HG02642 (cell line): Measurements from ENCODE around the gene SAP130.
"Not testable (repeated sequence)": the region's sequence is repeated elsewhere in the genome, so short reads cannot be mapped to it uniquely, and the experiment has no call there.

ENCODE experiments used
- ATAC-seq: cut with Tn5 transposase; IDR thresholded peaks from one replicate; pipeline ENCODE4 v1.9.1; 2021; ENCODE audit warnings: mild to moderate bottlenecking; ENCODE audit not compliant: unreplicated experiment, poor library complexity

SAP130 gene

DNA sequence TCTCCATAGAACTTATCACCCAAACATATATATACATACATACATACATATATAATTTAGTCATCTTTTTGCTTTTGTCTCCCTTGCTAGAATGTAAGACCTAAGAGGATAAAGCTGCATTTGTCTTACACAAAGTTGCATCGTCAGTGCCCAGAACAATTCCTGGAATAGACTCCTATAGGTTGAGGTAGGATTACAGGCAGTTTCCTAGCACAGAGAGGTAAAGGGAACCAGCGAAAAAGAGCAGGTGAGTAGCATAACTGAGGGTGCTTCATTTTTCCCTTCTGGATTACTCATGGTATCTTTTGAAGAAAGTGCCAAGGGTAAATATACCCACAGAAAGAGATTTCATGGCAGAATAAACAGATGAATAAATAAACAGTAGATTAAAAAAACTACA, 74.0 kb downstream of the SAP130 start:
- no peak for ATAC-seq

DNA sequence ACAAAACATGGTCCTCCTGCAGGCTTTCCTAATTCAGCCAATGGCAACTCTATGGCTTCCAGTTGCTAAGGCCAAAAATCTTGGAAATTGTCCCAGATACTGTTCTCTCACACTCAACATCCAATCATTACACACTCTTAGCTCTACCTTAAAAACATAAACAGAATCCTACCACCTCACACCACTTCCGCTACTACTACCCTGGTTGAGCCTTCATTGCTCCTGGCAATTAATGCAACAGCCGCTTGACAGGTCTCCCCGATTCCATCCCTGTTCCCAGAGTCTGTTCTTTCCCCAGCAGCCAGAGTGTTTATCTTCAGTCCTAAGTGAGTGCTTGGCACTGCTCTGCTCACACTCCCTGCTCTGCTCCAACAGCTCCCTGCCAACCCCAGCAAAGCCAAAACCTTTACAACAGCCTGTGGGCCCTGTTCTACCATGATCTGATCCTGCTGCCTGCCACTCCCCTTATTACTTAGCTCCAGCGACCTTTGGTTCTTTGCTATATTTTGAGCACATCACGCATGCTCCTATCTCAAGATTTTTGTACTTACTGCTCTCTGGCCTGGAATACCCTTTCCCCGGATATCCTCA, 74.6 kb downstream of the SAP130 start:
- ATAC-seq: no peak

DNA sequence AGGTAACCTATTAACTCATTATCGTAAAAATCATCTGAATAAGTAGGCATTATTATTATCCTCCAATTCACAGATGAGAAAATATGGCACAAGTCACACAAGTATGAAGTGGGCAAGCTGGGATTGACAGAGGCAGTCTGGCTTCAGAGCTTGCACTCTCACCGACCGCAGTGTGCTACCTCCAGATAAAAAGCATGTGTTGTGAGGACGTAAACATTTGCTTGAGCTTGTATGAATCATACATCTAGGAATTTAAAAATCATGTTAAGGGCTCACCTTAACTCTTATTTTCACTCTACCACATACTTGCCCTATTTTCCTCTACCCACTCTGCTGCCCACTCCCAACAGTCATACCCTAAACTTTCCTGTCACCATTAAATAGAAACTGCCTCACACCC, 76.8 kb downstream of the SAP130 start:
- ATAC-seq: no peak

DNA sequence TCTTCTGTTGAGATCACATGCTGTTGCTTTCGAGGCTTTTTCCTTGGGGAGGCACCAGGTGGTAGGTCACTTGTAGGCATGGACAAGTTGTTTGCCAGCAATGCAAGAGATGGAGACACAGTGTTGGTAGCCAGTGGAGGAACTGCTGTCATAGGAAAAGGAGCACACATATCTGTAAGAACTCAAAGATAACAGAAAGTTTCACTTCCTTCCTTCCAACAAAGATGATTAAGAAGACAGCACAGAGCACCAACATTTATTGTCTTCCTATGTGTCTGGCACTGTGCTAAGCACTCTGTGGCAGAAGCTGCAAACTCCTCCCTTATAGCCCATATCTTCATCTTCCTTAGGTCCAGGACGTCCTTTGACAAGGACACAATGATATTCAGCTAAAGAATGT, 77.6 kb downstream of the SAP130 start:
- ATAC-seq: no peak

DNA sequence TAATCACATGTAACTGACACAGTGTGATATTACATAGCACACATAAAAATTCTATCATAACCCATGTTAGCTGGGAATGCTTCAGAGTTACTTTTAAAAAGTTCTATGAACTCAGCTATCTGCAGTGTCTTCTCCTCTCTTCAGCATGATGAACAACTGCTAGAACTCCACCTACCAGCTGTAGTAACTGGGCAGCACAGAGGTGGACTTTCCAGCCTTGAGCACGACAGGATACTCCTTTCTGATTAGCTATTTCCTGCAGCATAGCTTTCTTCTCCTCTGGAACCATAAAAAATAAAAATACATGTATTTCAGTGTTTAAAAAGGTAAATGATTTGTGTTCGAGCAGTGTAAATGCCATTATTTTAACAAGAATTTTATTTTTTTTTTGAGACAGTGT, 82.6 kb downstream of the SAP130 start:
- no peak for ATAC-seq

DNA sequence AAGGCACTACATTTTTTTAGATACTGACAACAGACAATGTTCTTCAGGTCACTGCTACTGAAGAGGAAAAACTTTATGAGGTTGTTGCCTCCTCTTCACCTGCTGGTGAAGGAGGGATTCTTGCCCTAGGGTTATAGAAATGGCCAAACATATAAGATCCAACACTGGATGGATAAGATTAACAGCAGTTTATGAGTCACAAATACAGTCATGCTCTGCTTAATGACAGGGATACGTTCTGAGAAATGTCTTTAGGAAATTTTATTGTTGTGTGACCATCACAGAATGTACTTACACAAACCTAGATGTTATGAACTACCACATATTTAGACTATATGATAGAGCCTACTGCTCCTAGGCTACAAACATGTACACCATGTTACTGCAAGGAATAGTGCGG, 84.7 kb downstream of the SAP130 start:
- no peak for ATAC-seq

DNA sequence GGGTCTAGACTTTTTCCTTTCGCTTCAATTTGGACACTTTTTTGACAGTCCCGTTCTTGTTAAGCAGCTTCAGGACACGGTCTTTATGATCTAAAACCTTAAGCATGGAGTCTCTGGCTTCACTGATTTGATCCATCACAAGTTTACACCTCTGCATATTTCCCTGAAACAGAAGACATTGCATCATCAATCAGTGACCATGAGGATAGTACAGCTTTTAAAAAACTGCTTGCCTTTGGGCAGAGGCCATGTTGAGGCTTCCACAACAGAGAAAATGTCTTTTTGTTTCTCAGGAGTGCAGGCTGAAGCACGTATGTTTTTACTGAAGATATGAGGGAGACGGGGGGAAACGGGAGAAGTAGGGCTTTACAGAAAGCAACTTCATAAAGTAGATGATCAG, 85.9 kb downstream of the SAP130 start:
- ATAC-seq: no peak

DNA sequence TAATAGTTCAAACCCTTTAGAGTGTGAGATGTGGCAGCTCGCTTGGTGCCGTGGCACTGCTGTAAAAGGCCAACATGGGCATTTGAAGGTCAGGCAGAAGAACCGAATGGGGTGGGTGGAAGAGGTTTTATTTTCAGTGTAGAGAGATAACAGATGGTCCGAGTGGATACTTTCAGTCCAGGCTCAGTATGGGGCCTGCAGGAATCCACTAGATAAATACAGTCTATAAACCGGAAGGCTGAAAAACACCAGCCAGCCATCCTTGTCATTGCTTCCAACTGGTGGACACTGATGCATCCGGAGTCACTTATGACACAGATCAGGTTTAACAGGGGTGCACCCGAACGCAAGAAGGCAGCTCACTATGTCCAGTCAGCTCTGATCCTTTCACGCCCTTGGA, 86.4 kb downstream of the SAP130 start:
- no peak for ATAC-seq

DNA sequence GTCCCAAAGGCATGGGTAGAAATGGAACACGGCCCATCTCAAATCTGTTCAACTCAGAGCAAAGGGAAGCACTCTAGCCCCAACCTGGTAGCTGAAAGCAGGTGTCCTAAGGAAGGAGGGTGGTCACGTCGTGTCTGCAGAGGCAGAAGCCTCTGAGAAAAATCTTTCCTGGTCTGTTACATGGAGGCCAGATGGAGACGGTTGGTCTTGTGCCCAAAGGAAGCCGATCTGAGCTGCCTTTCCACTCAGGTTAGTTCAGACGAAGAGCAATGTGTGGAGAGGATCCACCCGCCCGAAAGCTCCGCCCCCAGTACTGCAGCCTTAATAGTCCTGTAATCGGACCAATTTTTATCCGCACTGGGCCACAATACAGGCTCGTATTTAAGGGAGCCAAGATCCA, 87.2 kb downstream of the SAP130 start:
- no peak for ATAC-seq

DNA sequence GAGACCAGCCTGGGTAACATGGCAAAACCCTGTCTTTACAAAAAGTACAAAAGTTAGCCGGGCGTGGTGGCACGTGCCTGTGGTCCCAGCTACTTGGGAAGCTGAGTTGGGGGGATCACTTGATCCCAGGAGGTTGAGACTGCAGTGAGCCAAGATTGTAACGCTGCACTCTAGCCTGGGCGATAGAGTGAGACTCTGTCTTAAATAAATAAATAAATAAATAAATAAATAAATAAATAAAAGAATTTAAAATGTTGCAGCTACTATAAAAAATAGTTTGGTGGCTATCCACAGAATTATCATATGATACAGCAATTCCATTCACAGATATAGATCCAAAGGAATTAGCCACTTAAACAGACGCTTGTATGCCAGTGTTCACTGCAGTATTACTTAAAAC, 92.5 kb downstream of the SAP130 start:
- no peak for ATAC-seq

DNA sequence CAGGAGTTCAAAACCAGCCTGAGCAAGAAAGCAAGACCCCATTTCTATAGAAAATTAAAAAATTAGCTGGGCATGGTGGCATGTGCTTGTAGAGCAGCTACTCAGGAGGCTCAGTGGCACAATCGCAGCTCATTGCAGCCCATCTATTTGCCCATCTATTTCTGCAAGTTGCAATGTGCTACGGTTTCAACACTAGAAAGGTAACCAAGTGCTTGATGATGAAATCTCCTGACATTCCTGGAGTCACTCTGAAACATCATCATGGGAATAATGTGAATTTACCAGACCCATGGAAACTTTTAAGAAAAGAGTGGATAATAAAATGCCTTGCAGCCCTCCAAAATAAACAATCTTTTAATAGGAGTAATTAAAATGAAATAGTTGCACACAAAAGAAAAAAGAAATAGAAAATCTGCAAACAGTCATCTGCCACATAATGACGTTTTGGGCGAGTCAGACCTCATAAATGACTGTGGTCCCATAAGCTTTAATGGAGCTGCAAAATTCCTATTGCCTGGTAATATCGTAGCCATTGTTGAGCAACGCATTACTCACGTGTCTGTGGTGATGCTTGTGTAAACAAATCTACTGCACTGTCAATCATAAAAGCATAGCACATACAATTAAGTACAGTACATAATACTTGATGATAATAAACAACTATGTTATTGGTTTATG, 95.5 kb downstream of the SAP130 start:
- ATAC-seq: no peak

DNA sequence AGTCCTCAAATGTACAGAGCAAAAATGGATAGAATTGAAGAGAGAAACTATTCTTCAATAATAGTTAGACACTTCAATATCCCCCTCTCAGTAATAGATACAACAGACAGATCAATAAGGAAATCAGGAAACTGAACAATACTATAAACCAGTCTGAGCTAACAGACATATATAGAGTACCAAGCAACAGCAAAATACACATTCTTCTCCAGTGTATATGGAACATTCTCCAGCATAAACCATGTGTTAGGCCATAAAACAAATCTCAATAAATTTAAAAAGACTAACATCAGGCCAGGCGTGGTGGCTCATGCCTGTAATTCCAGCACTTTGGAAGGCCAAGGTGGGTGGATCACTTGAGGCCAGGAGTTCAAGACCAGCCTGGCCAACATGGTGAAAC, 98.4 kb downstream of the SAP130 start:
- ATAC-seq: no peak

DNA sequence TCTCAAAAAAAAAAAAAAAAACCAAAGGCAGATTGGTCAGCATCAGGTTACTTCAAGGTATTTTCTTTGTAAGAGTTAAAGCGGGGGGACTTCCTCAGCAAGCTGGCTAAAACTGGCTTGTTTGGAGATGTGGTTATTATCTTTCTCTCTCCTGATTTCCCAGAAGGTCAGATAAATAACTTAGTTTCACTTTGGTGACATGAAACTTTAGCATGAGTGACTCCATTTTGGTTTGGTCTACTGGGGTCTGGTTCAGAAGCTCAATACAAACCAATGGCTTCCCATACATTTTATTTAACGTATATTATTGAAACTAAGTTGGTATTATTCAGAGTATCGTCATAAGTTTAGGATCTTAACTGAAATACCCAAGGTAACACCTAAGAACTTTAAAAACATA, 100.5 kb downstream of the SAP130 start:
- ATAC-seq: no peak

DNA sequence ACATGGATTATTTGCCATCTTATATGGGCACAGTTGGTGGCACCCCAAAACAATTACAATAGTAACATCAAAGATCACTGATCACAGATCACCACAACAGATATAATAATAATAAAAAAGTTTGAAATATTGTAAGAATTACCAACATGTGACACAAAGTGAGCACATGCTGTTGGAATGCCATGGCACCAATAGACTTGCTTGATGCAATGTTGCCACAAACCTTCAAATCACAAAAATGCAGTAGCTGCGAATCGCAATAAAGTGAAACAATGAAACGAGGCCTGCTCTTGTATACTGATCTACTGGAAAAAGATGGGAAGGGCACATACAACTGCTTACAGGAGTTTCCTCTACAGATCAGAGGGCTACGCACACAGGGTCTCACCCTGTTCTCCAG, 109.9 kb downstream of the SAP130 start:
- ATAC-seq: no peak

DNA sequence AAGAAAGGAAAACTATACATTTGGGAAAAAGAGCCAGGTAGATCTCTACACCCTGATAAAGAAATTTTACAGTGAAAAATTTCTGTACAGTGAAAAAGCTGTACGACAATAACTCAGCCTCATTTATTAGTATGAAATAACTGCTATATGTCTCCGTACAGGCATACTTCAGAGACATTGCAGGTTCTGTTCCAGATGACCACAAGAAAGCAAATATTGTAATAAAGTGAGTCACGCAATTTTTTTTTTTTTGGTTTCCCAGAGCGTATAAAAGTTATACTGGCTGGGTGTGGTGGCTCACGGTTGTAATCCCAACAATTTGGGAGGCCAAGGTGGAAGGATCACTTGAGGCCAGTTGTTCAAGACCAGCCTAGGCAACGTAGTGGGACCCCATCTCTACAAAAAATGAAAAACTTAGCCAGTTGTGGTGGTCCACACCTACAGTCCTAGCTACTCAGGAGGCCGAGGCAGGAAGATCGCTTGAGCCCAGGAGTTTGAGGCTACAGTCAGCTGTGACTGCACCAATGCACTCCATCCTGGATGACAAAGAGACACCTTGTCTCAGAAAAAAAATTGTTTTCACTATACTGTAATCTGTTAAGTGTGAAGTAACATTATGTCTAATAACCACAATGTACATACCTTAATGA, 113.9 kb downstream of the SAP130 start:
- no peak for ATAC-seq

DNA sequence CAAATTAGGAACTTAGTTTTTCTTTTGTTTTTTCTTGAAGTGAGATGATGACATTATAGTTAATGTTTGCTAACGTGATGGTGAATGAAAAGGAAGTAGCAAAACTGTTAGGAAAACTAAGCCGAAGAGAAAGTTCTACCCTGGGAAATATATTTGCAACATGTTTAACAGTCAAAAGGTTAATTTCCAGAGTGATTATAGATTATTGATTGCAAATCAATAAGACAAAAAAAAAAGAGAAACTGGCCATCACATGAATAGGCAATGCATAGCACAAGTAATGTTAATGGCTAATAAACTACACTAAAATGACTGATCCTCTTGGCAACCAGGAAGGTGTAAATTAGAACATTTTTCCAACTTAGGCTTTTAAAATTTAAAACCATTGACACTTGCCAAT, 116.1 kb downstream of the SAP130 start:
- ATAC-seq: no peak

DNA sequence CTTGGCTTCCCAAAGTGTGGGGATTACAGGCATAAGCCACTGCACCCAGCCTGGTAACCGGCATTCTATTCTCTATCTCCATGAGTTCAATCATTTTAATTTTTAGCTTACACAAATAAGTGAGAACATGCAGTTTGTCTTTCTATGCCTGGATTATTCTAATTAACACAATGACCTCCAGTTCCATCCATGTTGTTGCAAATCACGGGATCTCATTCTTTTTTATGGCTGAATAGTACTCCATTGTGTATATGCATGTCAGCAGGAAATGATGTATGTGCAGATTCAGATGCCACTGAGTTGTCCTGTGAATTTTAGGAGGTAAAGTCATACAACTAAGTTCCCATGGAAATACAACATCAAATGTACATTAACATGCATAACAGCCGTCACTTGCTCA, 117.4 kb downstream of the SAP130 start:
- no peak for ATAC-seq

DNA sequence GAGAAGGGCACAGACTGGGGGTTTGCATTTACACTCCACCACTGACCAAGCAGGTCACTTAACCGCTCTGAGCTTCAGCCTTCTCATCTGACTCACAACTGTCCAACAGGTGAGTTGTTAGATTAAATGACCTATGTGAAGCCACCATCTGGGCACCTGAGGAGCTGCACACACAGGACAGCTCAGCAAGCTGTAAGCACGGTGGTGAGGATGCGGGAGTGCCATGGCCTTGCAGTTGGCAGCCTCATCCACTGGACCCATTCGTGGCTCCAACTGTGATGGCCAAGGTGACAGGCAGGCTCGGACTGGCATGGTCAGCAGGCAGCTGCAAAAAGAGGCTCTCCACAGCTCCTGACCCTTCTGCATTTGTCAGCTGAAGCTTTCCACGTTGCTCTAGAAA, 118.8 kb downstream of the SAP130 start:
- no peak for ATAC-seq

DNA sequence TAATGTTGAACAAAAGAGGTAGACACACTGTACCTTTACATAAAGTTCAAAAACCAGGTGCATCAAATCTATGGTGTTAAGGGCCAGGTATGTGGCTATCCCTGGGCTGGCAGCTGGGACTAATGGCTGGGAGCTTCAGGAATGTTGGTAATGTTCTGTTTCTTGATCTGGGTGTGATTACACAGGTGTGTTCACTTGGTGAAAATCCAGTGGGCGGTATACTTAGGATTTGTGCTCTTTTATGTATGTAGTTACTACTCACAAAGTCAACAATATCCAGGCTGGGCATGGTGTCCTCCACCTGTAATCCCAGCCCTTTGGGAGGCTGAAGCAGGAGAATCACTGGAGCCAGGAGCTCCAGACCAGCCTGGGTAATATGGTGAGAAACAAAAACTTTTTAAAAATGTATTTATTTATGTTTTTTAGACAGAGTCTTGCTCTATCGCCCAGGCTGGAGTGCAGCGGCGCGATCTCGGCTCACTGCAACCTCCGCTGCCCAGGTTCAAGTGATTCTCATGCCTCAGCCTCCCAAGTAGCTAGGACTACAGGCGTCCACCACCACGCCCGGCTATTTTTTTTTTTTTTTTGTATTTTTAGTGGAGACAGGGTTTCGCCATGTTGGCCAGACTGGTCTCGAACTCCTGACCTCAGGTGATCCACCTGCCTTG, 120.0 kb downstream of the SAP130 start:
- not testable (repeated sequence) for ATAC-seq

DNA sequence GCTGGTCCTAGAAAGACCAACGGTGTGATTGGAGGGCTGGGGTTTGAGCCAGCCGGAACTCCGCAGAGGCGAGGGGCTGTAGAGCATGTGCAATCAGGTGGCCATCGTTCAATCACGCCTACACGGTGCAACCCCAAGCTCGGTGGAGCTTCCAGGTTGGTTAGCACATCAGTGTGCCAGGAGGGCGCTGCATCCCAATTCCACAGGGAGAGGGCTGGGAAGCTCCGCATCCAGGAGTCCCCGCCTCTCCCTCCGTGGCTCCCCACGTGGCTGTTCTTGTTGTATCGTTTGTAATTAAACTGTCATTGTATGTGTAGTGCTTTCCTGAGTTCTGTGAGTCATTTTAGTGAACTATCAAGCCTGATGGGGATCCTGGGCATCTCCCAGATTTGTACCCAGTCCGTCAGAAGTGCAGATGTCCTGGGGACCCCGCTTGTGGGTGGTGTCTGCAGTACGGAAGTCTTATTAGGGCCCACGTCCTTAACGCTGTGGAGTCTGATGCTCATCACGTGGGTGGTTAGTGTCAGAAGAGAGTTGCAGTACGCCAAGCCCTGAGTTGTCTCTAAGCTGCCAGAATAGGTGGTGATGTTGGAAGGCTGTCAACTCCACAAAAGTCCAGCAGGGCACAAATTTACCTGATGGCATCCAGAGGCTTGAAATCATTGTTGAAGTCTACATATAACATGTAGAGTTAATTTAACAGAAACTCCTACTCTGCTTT, 121.5 kb downstream of the SAP130 start:
- no peak for ATAC-seq
